Cardiac fibroblast (primary cell): ENCODE data around the gene MCUB.

Experiments
- DNase-seq, 2 donors: peaks; one replicate each; pipeline versions ENCODE4 v3.0.0 to v3.0.0-alpha.2; 2010; ENCODE audit warnings: low read depth in 2 of 2
- H3K4me3 ChIP-seq, 2 donors: replicated peaks in 1 of 2; 1 replicate in 1 of 2; 2 replicates in 1 of 2; pipeline ENCODE4 v1.5.1; 2011; ENCODE audit warnings: low read depth in 2 of 2, low read length in 2 of 2, mild to moderate bottlenecking in 2 of 2, moderate library complexity in 1 of 2
- CTCF ChIP-seq: IDR thresholded peaks from one replicate; pipeline ENCODE4 v1.5.1; 2011; ENCODE audit warnings: low read depth, mild to moderate bottlenecking, low read length, inconsistent platforms

MCUB gene

GRCh38 chr4:109702950-109703663 lies 143.1 kb downstream of the MCUB start, which contains the start of gene CASP6:
Gene CASP6, minus strand, starts transcription at chr4:109703445. Its CDS starts 50 bp downstream, at chr4:109703395.
- DNase-seq, result peak; percentile 73 to 78
- peak within 1 kb of the TSS; percentile 87 to 91 for H3K4me3 ChIP-seq
- TF ChIP-seq CTCF, result peak; percentile 66

GRCh38 chr4:109703664-109704361 lies 143.8 kb downstream of the MCUB start:
- DNase-seq, result peak in 1 of 2 donors; percentile 57
- TF ChIP-seq CTCF, result no peak
- H3K4me3 ChIP-seq, result peak overlapping the region; percentile 87 to 91

- no peak for TF ChIP-seq CTCF
- no peak overlapping the region for H3K4me3 ChIP-seq
- no peak for DNase-seq
These were observed 148.4 kb downstream of the MCUB start for GRCh38 chr4:109708435-109708834.

GRCh38 chr4:109708990-109709389 lies 148.9 kb downstream of the MCUB start:
- H3K4me3 ChIP-seq, result no peak overlapping the region
- no peak for DNase-seq
- no peak for TF ChIP-seq CTCF

- no peak for DNase-seq
These were observed 153.5 kb downstream of the MCUB start for GRCh38 chr4:109713500-109713899.

GRCh38 chr4:109718759-109719158 lies 158.7 kb downstream of the MCUB start:
- no peak overlapping the region for H3K4me3 ChIP-seq
- no peak for DNase-seq
- no peak for TF ChIP-seq CTCF

More at GRCh38 chr4:109713500-109713899, 153.5 kb downstream of the MCUB start:
- H3K4me3 ChIP-seq, result no peak overlapping the region
- TF ChIP-seq CTCF, result no peak
